NT2/D1 (cell line): ENCODE results near the gene CD58.

Experiments used
- SUZ12 ChIP-seq: IDR thresholded peaks from 2 replicates; pipeline ENCODE4 v1.6.1; 2011; ENCODE audit not compliant: insufficient read length, insufficient read depth; ENCODE audit errors: extremely low read depth
- YY1 ChIP-seq: IDR thresholded peaks from 2 replicates; pipeline ENCODE4 v1.6.1; 2011; ENCODE audit not compliant: insufficient read length, insufficient read depth
- ZNF274 ChIP-seq: IDR thresholded peaks from 2 replicates; pipeline ENCODE4 v1.6.1; 2011; ENCODE audit warnings: mild to moderate bottlenecking, low read depth, low read length

GRCh38 chr1:116529199-116529631 is 41.6 kb downstream of the CD58 start:
- no peak for TF ChIP-seq YY1
- TF ChIP-seq ZNF274, result no peak
- TF ChIP-seq SUZ12, result no peak
